Peyer's patch (tissue), 4 donors: Measurements from ENCODE around the gene TTC27. TPM values are rescaled to one million over a fixed set of nuclear protein-coding genes. Genes with fewer than 3 reads are reported as not detected.
"Not testable (repeated sequence)": the region's sequence is repeated elsewhere in the genome, so short reads cannot be mapped to it uniquely, and the experiment has no call there.

Source experiments
- DNase-seq, 3 donors: peaks; one replicate each; pipeline ENCODE4 v3.0.0-alpha.2; 2017 to 2019
- H3K27ac ChIP-seq, 4 donors: fragments of 200-600 bp; sonication (generic); one replicate each; pipeline ENCODE4 v1.5.1; 2016 to 2019
- H3K27me3 ChIP-seq, 2 donors: fragments of 200-600 bp; sonication (generic); one replicate each; pipeline ENCODE4 v1.5.1; 2019
- H3K36me3 ChIP-seq, 3 donors: fragments of 200-600 bp; sonication (generic); one replicate each; pipeline ENCODE4 v1.5.1; 2016 to 2019
- H3K4me1 ChIP-seq, 4 donors: fragments of 200-600 bp; sonication (generic); one replicate each; pipeline ENCODE4 v1.5.1; 2016 to 2019
- H3K4me3 ChIP-seq, 4 donors: fragments of 200-600 bp; sonication (generic); 1 replicate in 3 of 4; 2 replicates in 1 of 4; pipeline ENCODE4 v1.5.1; 2016 to 2019; ENCODE audit warnings: mild to moderate bottlenecking in 1 of 4
- H3K9me3 ChIP-seq, 4 donors: fragments of 200-600 bp; sonication (generic); one replicate each; pipeline ENCODE4 v1.5.1; 2016 to 2019; ENCODE audit warnings: mild to moderate bottlenecking in 1 of 4
- POLR2A ChIP-seq, 2 donors: fragments of 450-650 bp; IDR thresholded peaks; one replicate each; pipeline ENCODE4 v1.5.1; 2017; ENCODE audit warnings: antibody characterized with exemption in 2 of 2, mild to moderate bottlenecking in 2 of 2, moderate library complexity in 2 of 2
- small RNA-seq, 2 donors: library from RNA; depleted of rRNA; stranded (forward); fragments of <200 nt; gene quantifications; one replicate each; pipeline ENCODE3, GENCODE V24; 2016
- total RNA-seq, 4 donors: library from RNA; depleted of rRNA; stranded (reverse); fragments of >200 nt; gene quantifications; one replicate each; pipeline ENCODE4 v1.1.0, GENCODE V29; 2016
- TF ChIP-seq, protein P1 (sequence below), 6 experiments: fragments of 450-650 bp in 4 of 6; fragments of 200-600 bp in 2 of 6; sonication (generic) in 1 of 6; IDR thresholded peaks; one replicate each; pipeline ENCODE4 v1.5.1; 2017 to 2019; ENCODE audit warnings: antibody characterized with exemption in 6 of 6, mild to moderate bottlenecking in 3 of 6, moderate library complexity in 1 of 6

The TTC27 gene
- total RNA-seq, 4 donors from 2014 or later = 9.5 to 28.6 (median 12.4) TPM

DNA sequence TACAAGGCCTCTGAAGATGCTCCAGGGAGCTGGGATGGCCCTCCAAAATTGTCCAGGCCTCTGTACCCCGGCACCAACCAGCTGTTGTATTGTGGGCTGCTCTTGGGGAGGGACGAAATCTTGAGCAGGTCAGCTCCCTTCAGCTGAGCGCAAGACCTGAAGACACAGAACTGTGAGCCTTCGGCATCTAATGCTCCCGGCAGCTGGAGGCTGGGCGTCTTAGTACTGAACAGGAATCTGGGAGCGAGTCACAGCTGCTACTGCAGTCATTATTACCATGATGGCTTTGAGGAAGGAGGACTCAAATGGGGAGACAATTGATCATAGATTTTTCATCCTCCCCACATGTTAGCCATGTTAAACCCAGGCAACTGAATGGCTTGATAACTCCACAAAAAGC is 236.0 kb downstream of the TTC27 start:
- TF ChIP-seq POLR2A (IDR thresholded peaks at IDR 0.05) = no peak
- TF ChIP-seq, protein P1, sequence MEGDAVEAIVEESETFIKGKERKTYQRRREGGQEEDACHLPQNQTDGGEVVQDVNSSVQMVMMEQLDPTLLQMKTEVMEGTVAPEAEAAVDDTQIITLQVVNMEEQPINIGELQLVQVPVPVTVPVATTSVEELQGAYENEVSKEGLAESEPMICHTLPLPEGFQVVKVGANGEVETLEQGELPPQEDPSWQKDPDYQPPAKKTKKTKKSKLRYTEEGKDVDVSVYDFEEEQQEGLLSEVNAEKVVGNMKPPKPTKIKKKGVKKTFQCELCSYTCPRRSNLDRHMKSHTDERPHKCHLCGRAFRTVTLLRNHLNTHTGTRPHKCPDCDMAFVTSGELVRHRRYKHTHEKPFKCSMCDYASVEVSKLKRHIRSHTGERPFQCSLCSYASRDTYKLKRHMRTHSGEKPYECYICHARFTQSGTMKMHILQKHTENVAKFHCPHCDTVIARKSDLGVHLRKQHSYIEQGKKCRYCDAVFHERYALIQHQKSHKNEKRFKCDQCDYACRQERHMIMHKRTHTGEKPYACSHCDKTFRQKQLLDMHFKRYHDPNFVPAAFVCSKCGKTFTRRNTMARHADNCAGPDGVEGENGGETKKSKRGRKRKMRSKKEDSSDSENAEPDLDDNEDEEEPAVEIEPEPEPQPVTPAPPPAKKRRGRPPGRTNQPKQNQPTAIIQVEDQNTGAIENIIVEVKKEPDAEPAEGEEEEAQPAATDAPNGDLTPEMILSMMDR (IDR thresholded peaks at IDR 0.05) = no peak
- H3K27ac ChIP-seq = no peak overlapping the region
- no peaks in the 10 kb centered on the region for H3K36me3 ChIP-seq
- no peak for DNase-seq
- no peaks in the 10 kb centered on the region for H3K4me1 ChIP-seq
- H3K4me3 ChIP-seq = no peak overlapping the region
- H3K27me3 ChIP-seq = no peaks in the 10 kb centered on the region
- H3K9me3 ChIP-seq = no peaks in the 10 kb centered on the region

DNA sequence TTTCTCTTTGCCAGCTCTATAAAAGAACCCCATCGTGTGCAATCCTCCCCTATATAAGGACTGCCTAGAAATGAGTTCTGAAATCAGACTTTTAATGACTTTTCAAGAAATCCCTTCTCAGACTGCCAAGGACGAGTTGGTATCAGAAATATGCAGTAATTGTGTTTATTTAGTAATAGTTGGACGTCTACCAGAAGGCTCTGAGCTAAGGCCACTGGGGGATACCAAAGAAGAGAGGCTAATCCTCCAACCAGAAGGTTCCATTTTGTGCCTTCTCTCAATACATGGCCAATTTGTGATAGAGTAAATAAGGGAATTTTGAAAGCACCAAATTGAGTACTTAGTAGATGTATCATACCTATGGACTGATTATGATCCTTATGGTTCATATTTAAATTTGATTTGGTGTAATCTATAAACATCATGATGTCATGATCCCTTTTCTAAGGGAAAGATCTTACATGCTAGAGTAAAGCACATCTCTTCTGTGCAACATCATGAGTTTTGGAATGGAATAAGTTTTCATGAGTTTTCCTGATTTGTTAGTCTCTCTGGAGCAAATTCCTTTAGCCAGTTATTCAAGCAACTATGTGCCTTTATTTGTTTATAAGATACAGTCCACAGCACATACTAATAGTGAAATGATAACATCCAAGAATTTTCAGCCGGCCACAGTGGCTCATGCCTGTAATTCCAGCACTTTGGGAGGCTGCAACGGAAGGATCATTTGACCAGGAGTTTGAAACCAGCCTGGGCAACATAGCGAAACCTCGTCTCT is 236.7 kb downstream of the TTC27 start:
- Histone ChIP-seq H3K36me3 (no peaks in the 10 kb centered on the region), H3K4me3 (no peak overlapping the region), H3K9me3 (no peaks in the 10 kb centered on the region), H3K27me3 (no peaks in the 10 kb centered on the region), H3K4me1 (no peaks in the 10 kb centered on the region), H3K27ac (no peak overlapping the region)
- DNase-seq = no peak
- TF ChIP-seq POLR2A (IDR thresholded peaks at IDR 0.05) = no peak
- TF ChIP-seq, protein P1 (IDR thresholded peaks at IDR 0.05) = no peak

DNA sequence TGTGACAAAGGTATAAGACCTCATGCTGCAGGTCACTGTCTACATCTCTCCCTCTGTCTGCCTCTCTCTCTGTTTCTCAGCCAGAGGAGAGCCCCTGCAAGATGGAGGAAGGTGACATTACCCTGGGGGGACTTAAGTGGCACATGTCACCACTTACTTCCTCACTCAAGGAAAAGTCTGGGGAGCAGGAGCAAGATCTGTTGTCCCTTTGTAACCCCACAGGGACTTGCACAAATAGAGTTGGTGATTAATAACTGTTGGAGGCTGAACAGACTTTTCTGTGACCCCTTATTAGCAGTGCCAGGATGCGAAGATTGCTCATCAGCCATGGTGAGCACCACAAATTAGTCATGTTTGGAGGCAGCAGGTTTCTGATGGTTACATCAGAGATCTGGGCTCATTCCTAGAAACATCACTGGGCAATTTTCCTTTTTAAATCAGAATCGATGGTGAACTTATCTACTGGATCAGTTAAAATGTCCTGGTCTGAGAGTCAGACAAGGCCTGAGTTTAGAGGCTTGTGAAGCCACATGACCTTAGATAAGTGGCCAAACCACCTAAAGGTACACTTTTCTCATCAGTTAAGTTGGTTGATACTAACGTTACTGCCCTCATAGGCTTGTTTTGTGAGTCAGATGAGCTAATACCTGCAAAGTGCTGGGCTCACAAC is 237.7 kb downstream of the TTC27 start:
- H3K36me3 ChIP-seq = no peaks in the 10 kb centered on the region
- no peaks in the 10 kb centered on the region for H3K27me3 ChIP-seq
- no peak overlapping the region for H3K4me3 ChIP-seq
- DNase-seq = no peak
- H3K4me1 ChIP-seq = no peaks in the 10 kb centered on the region
- H3K27ac ChIP-seq = no peak overlapping the region
- TF ChIP-seq POLR2A (IDR thresholded peaks at IDR 0.05) = no peak
- TF ChIP-seq, protein P1 (IDR thresholded peaks at IDR 0.05) = no peak
- H3K9me3 ChIP-seq = no peaks in the 10 kb centered on the region

DNA sequence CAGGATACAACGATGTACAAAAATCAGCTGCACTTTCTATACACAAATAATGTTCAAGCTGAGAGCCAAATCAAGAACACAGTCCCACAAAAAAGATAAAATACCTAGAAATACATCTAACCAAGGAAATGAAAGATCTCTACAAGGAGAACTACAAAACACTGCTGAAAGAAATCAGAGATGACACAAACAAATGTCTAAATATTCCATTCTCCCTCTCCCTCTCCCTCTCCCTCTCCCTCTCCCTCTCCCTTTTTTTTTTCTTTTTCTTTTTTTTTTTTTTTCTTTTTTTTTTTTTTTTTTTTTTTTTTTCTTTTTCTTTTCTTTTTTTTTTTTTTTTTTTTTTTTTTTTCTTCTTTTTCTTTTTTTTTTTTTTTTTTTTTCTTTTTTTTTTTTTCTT is 238.6 kb downstream of the TTC27 start:
- H3K9me3 ChIP-seq = not testable (repeated sequence)

More for the DNA sequence above, 238.6 kb downstream of the TTC27 start:
- not testable (repeated sequence) for H3K36me3 ChIP-seq, H3K27me3 ChIP-seq, H3K4me1 ChIP-seq, H3K4me3 ChIP-seq, H3K27ac ChIP-seq, DNase-seq

Small RNAs within 50 kb of the gene (small RNA-seq; reads per million reads assigned to genes)
- gene MIR4765 = 0 reads per million in 2 donors
